GM12872 (cell line): ENCODE results near the gene LETM1.

Experiments
- TF ChIP-seq, protein P1 (sequence below): IDR thresholded peaks from 3 replicates; pipeline ENCODE4 v1.5.1; 2011; ENCODE audit warnings: low read depth, mild to moderate bottlenecking, low read length, moderate library complexity; ENCODE audit not compliant: insufficient read depth

LETM1 gene

DNA sequence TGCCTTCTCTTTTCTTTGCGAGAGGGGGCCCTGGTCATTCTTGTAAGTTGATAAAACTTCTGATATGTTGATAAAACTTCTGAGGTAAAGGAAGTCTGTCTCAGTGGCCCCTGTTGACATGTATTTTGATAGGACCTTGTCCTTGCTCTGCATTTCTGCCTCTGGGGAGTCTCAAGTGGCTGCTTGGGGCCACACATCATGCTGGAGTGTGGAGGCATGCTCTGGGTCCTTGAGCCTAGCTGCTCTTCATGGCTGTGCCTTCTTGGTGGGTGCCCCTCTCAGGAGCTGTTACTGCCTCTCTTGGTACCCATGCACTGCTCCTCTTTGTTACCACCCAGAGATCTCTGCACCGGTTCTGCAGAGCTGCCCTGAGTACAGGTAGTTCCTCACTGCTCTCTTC, 29.5 kb upstream of the LETM1 start:
- TF ChIP-seq, protein P1, sequence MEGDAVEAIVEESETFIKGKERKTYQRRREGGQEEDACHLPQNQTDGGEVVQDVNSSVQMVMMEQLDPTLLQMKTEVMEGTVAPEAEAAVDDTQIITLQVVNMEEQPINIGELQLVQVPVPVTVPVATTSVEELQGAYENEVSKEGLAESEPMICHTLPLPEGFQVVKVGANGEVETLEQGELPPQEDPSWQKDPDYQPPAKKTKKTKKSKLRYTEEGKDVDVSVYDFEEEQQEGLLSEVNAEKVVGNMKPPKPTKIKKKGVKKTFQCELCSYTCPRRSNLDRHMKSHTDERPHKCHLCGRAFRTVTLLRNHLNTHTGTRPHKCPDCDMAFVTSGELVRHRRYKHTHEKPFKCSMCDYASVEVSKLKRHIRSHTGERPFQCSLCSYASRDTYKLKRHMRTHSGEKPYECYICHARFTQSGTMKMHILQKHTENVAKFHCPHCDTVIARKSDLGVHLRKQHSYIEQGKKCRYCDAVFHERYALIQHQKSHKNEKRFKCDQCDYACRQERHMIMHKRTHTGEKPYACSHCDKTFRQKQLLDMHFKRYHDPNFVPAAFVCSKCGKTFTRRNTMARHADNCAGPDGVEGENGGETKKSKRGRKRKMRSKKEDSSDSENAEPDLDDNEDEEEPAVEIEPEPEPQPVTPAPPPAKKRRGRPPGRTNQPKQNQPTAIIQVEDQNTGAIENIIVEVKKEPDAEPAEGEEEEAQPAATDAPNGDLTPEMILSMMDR: no peak

- TF ChIP-seq, protein P1: no peak
Observed at GRCh38 chr4:1883583-1883982, 27.6 kb upstream of the LETM1 start.

DNA sequence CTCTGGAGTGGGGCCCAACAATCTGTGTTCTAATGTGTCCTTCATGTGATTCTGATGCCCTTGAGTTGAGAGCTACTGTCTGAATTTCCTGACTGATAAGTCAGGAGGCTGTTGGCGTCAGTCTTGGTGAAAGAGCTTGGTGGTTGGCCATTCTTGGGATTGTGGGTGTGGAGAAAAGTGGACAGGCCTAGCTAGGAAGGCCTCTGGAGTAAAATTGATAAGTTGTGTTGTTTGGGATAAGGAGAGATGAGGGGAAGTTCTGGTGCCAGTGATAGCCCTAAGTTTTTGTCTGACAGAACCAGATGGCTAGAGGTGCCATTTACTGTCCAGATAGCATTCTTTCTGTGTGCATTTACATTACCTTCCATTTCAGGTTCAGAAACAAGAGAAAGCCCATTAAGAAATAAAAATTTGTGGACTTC, 26.9 kb upstream of the LETM1 start:
- TF ChIP-seq, protein P1: no peak

DNA sequence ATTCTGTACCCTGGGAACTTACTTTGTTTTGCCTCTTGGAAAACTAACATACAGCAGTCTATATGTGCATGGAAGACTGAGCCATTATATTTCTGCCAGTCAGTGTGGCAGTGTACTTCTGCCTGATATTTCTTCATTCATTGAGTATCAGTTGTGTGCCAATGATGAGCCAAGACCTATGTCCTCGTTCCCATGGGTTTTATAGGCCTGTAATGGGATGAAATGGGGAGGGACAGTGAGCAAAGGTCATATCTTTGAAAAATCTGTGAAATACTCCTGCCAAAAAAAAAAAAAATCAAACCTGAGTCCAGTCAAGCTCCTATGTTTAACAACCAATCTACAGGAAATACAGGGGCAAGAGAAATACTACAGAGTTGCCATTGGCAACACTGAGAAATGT, 24.4 kb upstream of the LETM1 start:
- TF ChIP-seq, protein P1: no peak

DNA sequence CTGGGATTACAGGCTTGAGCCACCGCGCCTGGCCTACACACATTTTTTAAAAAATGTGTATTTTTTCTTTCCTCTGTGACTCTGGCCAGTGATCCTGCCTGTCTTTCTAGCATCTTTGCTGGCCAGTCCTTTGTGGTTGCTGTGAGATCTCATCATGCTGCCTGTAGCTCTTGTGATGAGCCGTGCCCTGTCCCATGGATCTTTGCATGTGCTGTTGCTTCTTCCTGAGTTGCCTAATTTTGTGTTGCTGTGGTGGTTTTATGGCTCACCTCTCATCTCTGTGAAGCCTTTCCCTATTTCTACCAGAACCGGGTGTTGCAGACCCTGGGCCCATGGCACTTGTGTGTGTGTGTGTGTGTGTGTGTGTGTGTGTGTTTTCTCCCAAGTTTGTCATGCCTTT, 23.5 kb upstream of the LETM1 start:
- TF ChIP-seq, protein P1: no peak

GRCh38 chr4:1874201-1874600, 18.2 kb upstream of the LETM1 start:
- TF ChIP-seq, protein P1: no peak

DNA sequence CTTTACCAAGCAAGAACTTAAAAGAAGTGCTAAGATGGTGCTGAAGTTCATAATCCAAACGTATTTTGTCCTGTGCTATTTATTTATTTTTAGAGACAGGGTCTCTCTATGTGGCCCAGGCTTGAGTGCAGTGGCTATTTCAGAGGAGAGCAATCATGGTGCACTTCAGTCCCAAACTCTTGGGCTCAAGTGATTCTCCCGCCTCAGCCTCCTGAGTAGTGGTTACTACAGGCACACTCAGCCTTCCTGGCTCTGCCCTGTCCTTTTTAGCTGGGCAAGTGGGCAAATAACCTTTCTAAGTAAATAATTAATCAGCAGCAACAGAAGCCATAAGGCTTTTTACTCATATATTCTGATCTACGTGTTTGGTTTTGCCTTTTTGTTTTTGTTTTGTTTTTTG, 17.8 kb upstream of the LETM1 start:
- TF ChIP-seq, protein P1: no peak

GRCh38 chr4:1873291-1873690, 17.3 kb upstream of the LETM1 start:
- TF ChIP-seq, protein P1: no peak
